OCI-LY3 (cell line): ENCODE measurements around the gene UBAP2.

Experiments
- EZH2phosphoT487 ChIP-seq: fragments of 200-600 bp; shearing (Covaris generic); IDR thresholded peaks from 2 replicates; pipeline ENCODE4 v1.6.1; 2018; ENCODE audit warnings: antibody characterized with exemption, mixed run types, low read depth
- TF ChIP-seq, protein P1 (sequence below): fragments of 200-600, 300-600 bp; sonication (generic); IDR thresholded peaks from 2 replicates; pipeline ENCODE4 v1.5.1; 2014; ENCODE audit warnings: antibody characterized with exemption, low read length, low read depth

DNA sequence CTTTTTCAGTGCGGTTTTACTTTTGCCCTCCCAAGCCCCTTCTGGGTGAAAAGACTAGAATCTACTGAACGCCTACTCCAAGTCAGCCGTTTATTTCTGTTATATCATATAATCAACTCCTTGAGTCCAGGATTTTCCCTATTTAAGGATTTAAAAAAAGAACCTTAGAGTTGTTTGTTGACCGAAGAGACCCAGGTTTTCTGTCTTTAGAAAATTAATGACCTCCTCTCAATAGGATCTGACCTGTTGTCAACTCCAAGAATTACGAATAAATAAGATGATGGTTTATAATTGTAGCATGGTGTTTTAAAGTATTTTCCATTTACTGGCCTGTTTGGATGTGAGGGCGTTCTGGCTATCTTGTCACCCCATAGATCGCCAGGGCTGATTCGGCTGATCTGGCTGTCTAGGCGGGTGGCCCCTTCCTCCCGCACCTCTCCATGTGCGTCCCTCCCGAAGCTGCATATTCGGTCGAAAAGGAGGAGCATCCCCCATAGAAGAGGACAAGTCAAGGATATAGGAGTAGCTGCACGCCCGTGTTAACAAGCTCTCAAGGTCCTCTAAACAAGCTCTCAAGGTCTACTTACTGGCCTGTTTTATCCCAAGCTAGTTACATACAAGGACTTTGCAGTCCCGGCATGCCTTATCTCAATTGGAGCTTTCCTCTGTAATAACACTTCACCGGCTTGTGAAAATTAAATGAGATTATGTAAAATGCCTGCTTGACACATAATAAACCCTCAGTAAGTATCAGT, 1.1 kb upstream of the UBAP2 start:
- TF ChIP-seq, protein P1, sequence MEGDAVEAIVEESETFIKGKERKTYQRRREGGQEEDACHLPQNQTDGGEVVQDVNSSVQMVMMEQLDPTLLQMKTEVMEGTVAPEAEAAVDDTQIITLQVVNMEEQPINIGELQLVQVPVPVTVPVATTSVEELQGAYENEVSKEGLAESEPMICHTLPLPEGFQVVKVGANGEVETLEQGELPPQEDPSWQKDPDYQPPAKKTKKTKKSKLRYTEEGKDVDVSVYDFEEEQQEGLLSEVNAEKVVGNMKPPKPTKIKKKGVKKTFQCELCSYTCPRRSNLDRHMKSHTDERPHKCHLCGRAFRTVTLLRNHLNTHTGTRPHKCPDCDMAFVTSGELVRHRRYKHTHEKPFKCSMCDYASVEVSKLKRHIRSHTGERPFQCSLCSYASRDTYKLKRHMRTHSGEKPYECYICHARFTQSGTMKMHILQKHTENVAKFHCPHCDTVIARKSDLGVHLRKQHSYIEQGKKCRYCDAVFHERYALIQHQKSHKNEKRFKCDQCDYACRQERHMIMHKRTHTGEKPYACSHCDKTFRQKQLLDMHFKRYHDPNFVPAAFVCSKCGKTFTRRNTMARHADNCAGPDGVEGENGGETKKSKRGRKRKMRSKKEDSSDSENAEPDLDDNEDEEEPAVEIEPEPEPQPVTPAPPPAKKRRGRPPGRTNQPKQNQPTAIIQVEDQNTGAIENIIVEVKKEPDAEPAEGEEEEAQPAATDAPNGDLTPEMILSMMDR: no peak
- TF ChIP-seq EZH2phosphoT487: no peak
